B cell (primary cell): ENCODE results near the gene TCP11L2. TPM values are rescaled to one million over a fixed set of nuclear protein-coding genes. Genes with fewer than 3 reads are reported as not detected.

ENCODE experiments used
- ATAC-seq: fragments of 200-7000 bp; cut with Tn5 transposase; one replicate; pipeline ENCODE4 v1.10.0; 2021; ENCODE audit warnings: low read depth, mild to moderate bottlenecking, moderate number of reproducible peaks, moderate library complexity
- CTCF ChIA-PET: fragments of 350-600 bp; sonication (Branson Sonifier 250); formaldehyde crosslinking; loops from one replicate; lab custom pipeline; 2021; ENCODE audit warnings: antibody characterized with exemption, inconsistent platforms; lab: Charles Lee
- POLR2A ChIA-PET: fragments of 350-600 bp; sonication (Branson Sonifier 250); formaldehyde crosslinking; loops from one replicate; lab custom pipeline; 2021; ENCODE audit warnings: antibody characterized with exemption; lab: Charles Lee
- DNase-seq: peaks from one replicate; pipeline ENCODE4 v3.0.0; 2013
- H2AFZ ChIP-seq: 2 replicates; pipeline ENCODE4 v1.6.1; 2012; ENCODE audit warnings: mild to moderate bottlenecking, low read depth, low read length; ENCODE audit not compliant: insufficient read depth, poor library complexity, severe bottlenecking
- H3K27ac ChIP-seq, 2 donors: 1 replicate in 1 of 2; 2 replicates in 1 of 2; pipeline ENCODE4 v1.5.1; 2012 to 2013; ENCODE audit warnings: low read length in 2 of 2, mild to moderate bottlenecking in 2 of 2, moderate library complexity in 1 of 2
- H3K27me3 ChIP-seq, 4 experiments: fragments of 200-600 bp in 1 of 4; sonication (generic) in 1 of 4; replicated peaks in 1 of 4; 1 replicate in 2 of 4; 2 replicates in 2 of 4; pipeline versions ENCODE4 v1.6.1 to v1.7.0; 2013 to 2016; ENCODE audit warnings: low read length in 3 of 4, mild to moderate bottlenecking in 2 of 4, mixed read lengths in 1 of 4, moderate library complexity in 1 of 4; ENCODE audit not compliant: insufficient read depth in 4 of 4, control insufficient read depth in 3 of 4; ENCODE audit errors: control extremely low read depth in 1 of 4
- H3K36me3 ChIP-seq, 2 experiments: replicated peaks in 1 of 2; 1 replicate in 1 of 2; 2 replicates in 1 of 2; pipeline versions ENCODE4 v1.6.1 to v1.7.1; 2013; ENCODE audit warnings: low read length in 1 of 2; ENCODE audit not compliant: insufficient read depth in 2 of 2, control insufficient read depth in 1 of 2; ENCODE audit errors: control extremely low read depth in 1 of 2, extremely low read depth in 1 of 2
- H3K4me1 ChIP-seq, 2 donors: fragments of 200-600 bp in 1 of 2; sonication (generic) in 1 of 2; 1 replicate in 1 of 2; 2 replicates in 1 of 2; pipeline versions ENCODE4 v1.5.1 to v1.6.1; 2013 to 2017; ENCODE audit warnings: low read length in 2 of 2; ENCODE audit not compliant: control insufficient read depth in 2 of 2, insufficient read depth in 2 of 2
- H3K4me2 ChIP-seq: replicated peaks from 2 replicates; pipeline ENCODE3; 2012; ENCODE audit warnings: mild to moderate bottlenecking, low read depth, low read length; ENCODE audit not compliant: poor library complexity, severe bottlenecking
- H3K4me3 ChIP-seq, 5 experiments: fragments of 200-600 bp in 1 of 5; sonication (generic) in 1 of 5; 1 replicate in 3 of 5; 2 replicates in 2 of 5; pipeline versions ENCODE4 v1.5.1 to v1.7.0; 2011 to 2016; ENCODE audit warnings: low read length in 4 of 5, mild to moderate bottlenecking in 4 of 5, low read depth in 2 of 5, control low read depth in 1 of 5, moderate library complexity in 1 of 5; ENCODE audit not compliant: insufficient read depth in 1 of 5; ENCODE audit errors: control extremely low read depth in 1 of 5, extremely low read depth in 1 of 5
- H3K79me2 ChIP-seq: fragments of 200-600 bp; sonication (generic); one replicate; pipeline ENCODE4 v1.6.0; 2016; ENCODE audit warnings: low read length; ENCODE audit not compliant: control insufficient read depth, insufficient read depth
- H3K9ac ChIP-seq: fragments of 200-600 bp; sonication (generic); 2 replicates; pipeline ENCODE4 v1.6.1; 2017; ENCODE audit warnings: mild to moderate bottlenecking, low read length, moderate library complexity
- H3K9me3 ChIP-seq, 3 donors: one replicate each; pipeline versions ENCODE4 v1.6.1 to v1.7.1; 2013; ENCODE audit warnings: low read length in 2 of 3; ENCODE audit not compliant: control insufficient read depth in 2 of 3, insufficient read depth in 1 of 3; ENCODE audit errors: control extremely low read depth in 1 of 3
- H4K20me1 ChIP-seq: 2 replicates; pipeline ENCODE4 v1.6.0; 2012; ENCODE audit warnings: mild to moderate bottlenecking, low read length; ENCODE audit not compliant: insufficient read depth, control insufficient read depth, poor library complexity, severe bottlenecking
- H3K27ac Mint-ChIP-seq: one replicate; pipeline ENCODE4 v1.8.0; 2021; ENCODE audit warnings: mixed read lengths
- H3K27me3 Mint-ChIP-seq: one replicate; pipeline ENCODE4 v1.8.0; 2021; ENCODE audit warnings: mixed read lengths
- H3K4me1 Mint-ChIP-seq: one replicate; pipeline ENCODE4 v1.8.0; 2021; ENCODE audit warnings: mixed read lengths
- H3K4me3 Mint-ChIP-seq: one replicate; pipeline ENCODE4 v1.8.0; 2021; ENCODE audit warnings: mixed read lengths
- H3K9me3 Mint-ChIP-seq: one replicate; pipeline ENCODE4 v1.8.0; 2022; ENCODE audit warnings: mixed read lengths; ENCODE audit not compliant: insufficient read depth
- EZH2 ChIP-seq: IDR thresholded peaks from 2 replicates; pipeline ENCODE4 v1.6.1; 2012; ENCODE audit warnings: borderline replicate concordance, low read depth, mild to moderate bottlenecking, moderate library complexity, low read length; ENCODE audit not compliant: insufficient read depth, poor library complexity, severe bottlenecking
- WGBS: methylation state at CpG from one replicate; pipeline ENCODE4 v1.1.5; 2013; ENCODE audit warnings: missing lambda C conversion rate; ENCODE audit not compliant: insufficient coverage; 5-methylcytosine and 5-hydroxymethylcytosine counted together
- intact Hi-C: fragments of 100-400 bp; cut with micrococcal nuclease; formaldehyde crosslinking; loops from one replicate; pipeline ENCODE4 v1.10.0; 2022
- polyA plus RNA-seq: library from polyadenylated mRNA; depleted of rRNA; stranded (reverse); fragments of >200 nt; gene quantifications from 2 replicates; pipeline ENCODE4 v1.2.3, GENCODE V29; 2012
- total RNA-seq, 2 donors: library from RNA; stranded (reverse); fragments of 120-200 nt in 1 of 2; gene quantifications; 1 replicate in 1 of 2; 2 replicates in 1 of 2; pipeline versions ENCODE4 v1.2.3 to v1.2.4, GENCODE V29; 2013 to 2022
- TF ChIP-seq, protein P1 (sequence below): fragments of 200-600 bp; IDR thresholded peaks from one replicate; pipeline ENCODE4 v1.8.0; 2022; ENCODE audit warnings: antibody characterized with exemption, mild to moderate bottlenecking

Gene TCP11L2
- total and polyA plus RNA-seq, 2 donors (not counting 1 experiment from before 2014, with no cell fraction given) = 30.4 to 306 TPM

DNA sequence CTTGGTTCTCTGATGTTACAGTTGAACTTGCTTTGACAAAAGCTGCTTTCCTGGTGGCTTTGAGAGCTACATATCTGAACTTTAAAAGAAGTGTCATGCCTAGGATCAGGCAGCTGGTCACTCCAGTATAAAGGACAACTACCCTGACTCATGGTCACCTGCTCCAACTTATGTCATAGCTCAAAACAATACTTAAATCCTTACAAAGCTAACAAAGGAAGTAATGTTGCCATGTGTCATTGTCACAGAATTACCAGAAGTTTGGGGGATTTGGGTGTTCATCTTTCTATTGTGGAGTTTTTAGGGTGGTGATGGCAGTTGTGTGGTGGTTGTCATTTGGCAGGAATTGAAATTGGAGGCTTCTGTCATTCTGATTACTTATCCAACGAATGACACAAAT, 1.8 kb upstream of the TCP11L2 start:
- TF ChIP-seq, protein P1, sequence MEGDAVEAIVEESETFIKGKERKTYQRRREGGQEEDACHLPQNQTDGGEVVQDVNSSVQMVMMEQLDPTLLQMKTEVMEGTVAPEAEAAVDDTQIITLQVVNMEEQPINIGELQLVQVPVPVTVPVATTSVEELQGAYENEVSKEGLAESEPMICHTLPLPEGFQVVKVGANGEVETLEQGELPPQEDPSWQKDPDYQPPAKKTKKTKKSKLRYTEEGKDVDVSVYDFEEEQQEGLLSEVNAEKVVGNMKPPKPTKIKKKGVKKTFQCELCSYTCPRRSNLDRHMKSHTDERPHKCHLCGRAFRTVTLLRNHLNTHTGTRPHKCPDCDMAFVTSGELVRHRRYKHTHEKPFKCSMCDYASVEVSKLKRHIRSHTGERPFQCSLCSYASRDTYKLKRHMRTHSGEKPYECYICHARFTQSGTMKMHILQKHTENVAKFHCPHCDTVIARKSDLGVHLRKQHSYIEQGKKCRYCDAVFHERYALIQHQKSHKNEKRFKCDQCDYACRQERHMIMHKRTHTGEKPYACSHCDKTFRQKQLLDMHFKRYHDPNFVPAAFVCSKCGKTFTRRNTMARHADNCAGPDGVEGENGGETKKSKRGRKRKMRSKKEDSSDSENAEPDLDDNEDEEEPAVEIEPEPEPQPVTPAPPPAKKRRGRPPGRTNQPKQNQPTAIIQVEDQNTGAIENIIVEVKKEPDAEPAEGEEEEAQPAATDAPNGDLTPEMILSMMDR = no peak
- no peak for TF ChIP-seq EZH2
- POLR2A ChIA-PET = interaction anchor here (0.7 to 5.4 kb wide), 5 partner anchors 8 to 74 kb away, joined by 3 to 26 read pairs (median 17); no protein-coding TSS in a partner anchor
- H3K4me3 Mint-ChIP-seq = peak overlapping the region; percentile 94

DNA sequence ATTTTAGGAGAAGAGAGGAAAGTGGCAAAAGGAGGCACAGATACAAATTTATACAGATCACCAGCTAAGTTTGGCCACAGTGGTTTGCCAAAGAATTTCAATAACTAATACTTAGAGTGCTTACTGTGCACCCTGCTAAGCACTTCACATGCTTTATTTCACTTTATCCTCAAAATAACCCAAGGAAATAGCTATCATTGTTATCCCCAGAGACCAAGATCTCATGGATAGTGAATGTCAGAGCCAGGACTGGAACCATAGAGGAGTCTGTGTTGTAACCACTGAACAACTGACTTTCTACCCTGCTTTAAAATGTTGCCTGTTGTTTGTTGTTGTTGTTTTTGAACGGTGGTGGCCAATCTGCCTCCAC, 1.3 kb upstream of the TCP11L2 start:
- Histone ChIP-seq H2AFZ (peak overlapping the region; percentile 60), H3K27me3 (no peaks in the 10 kb centered on the region), H3K4me2 (peak overlapping the region; percentile 87), H3K79me2 (peaks cover 30% of the 10 kb centered on the region), H3K36me3 (peaks cover 5 to 8% of the 10 kb centered on the region in 2 experiments), H3K4me1 (peaks cover 42 to 49% of the 10 kb centered on the region in 2 donors), H3K9me3 (no peaks in the 10 kb centered on the region), H3K9ac (peak overlapping the region; percentile 77), H3K27ac (peak overlapping the region; percentile 94 to 99), H3K4me3 (peak overlapping the region; percentile 66 to 84 (median 76)), H4K20me1 (peaks cover 26% of the 10 kb centered on the region)
- ATAC-seq (no peak), DNase-seq (no peak)
- no CpG with 5 or more reads among the region's 1 CpG for WGBS
- intact Hi-C loops = loop anchor here (1.0 to 5.0 kb wide), 6 partner anchors 15 to 471 kb away; partner anchors contain the start of gene RIC8B
- H3K27ac Mint-ChIP-seq = peak overlapping the region; percentile 100
- H3K9me3 Mint-ChIP-seq = no peaks in the 10 kb centered on the region
- ChIA-PET CTCF (interaction anchor here (0.9 to 11.3 kb wide), 11 partner anchors 8 to 75 kb away, joined by 3 to 158 read pairs (median 5); partner anchors contain the start of gene POLR3B), POLR2A (interaction anchor here (0.6 to 5.4 kb wide), 11 partner anchors 8 to 655 kb away, joined by 3 to 62 read pairs (median 7); partner anchors contain the start of genes CKAP4, POLR3B and TMEM263)
- peaks cover 61% of the 10 kb centered on the region for H3K4me1 Mint-ChIP-seq
- no peaks in the 10 kb centered on the region for H3K27me3 Mint-ChIP-seq
- H3K4me3 Mint-ChIP-seq = peak overlapping the region; percentile 94
- TF ChIP-seq EZH2 = no peak
- TF ChIP-seq, protein P1 = no peak

More for the DNA sequence above, 1.8 kb upstream of the TCP11L2 start:
- Histone ChIP-seq H3K9ac (no peak overlapping the region), H3K9me3 (no peaks in the 10 kb centered on the region), H3K27ac (peak overlapping the region; percentile 94 to 99), H3K4me3 (no peak overlapping the region), H2AFZ (no peak overlapping the region), H3K79me2 (peaks cover 28% of the 10 kb centered on the region), H3K27me3 (no peaks in the 10 kb centered on the region), H3K4me1 (peaks cover 37 to 48% of the 10 kb centered on the region in 2 donors), H3K36me3 (peaks cover 5 to 8% of the 10 kb centered on the region in 2 experiments), H4K20me1 (peaks cover 21% of the 10 kb centered on the region), H3K4me2 (peak overlapping the region; percentile 87)
- Mint-ChIP-seq H3K27me3 (no peaks in the 10 kb centered on the region), H3K4me1 (peaks cover 58% of the 10 kb centered on the region), H3K27ac (peak overlapping the region; percentile 100), H3K9me3 (no peaks in the 10 kb centered on the region)
- DNase-seq (no peak), ATAC-seq (no peak)
- CTCF ChIA-PET = interaction anchor here (1.5 to 11.3 kb wide), 6 partner anchors 11 to 75 kb away, joined by 4 to 158 read pairs (median 8); no protein-coding TSS in a partner anchor
- intact Hi-C loops = loop anchor here (1.0 to 5.0 kb wide), 6 partner anchors 14 to 472 kb away; partner anchors contain the start of gene RIC8B
- no CpG with 5 or more reads among the region's 1 CpG for WGBS
